Smooth muscle cell of the brain vasculature (primary cell): ENCODE measurements around the gene SNX20.
A peak's percentile ranks its signal among the peaks of the same experiment; 100 is the strongest.

Source experiments
- DNase-seq: peaks from one replicate; pipeline ENCODE4 v3.0.0-alpha.2; 2012; ENCODE audit warnings: low read depth, low spot score

The SNX20 gene

GRCh38 chr16:50680556-50680893 is 587 bp downstream of the SNX20 start:
- no peak for DNase-seq

- no peak for DNase-seq
Measured at GRCh38 chr16:50679676-50680555, 1.2 kb downstream of the SNX20 start.

GRCh38 chr16:50679266-50679665 is 1.8 kb downstream of the SNX20 start:
- no peak for DNase-seq

GRCh38 chr16:50678531-50678930 is 2.6 kb downstream of the SNX20 start:
- no peak for DNase-seq

GRCh38 chr16:50677351-50677750 is 3.8 kb downstream of the SNX20 start:
- no peak for DNase-seq

GRCh38 chr16:50676684-50677225 is 4.4 kb downstream of the SNX20 start:
- DNase-seq = no peak

GRCh38 chr16:50675686-50676610 is 5.2 kb downstream of the SNX20 start:
- no peak for DNase-seq

- no peak for DNase-seq
Measured at GRCh38 chr16:50674831-50675230, 6.3 kb downstream of the SNX20 start.

- no peak for DNase-seq
Measured at GRCh38 chr16:50673496-50674275, 7.4 kb downstream of the SNX20 start.

- no peak for DNase-seq
Measured at GRCh38 chr16:50671644-50672260, 9.4 kb downstream of the SNX20 start.

GRCh38 chr16:50670476-50670875 is 10.6 kb downstream of the SNX20 start:
- DNase-seq = no peak

- no peak for DNase-seq
Measured at GRCh38 chr16:50669741-50670140, 11.4 kb downstream of the SNX20 start.

GRCh38 chr16:50668368-50669008 is 12.6 kb downstream of the SNX20 start:
- no peak for DNase-seq

GRCh38 chr16:50667497-50668367 is 13.4 kb downstream of the SNX20 start:
- no peak for DNase-seq

- DNase-seq = no peak
Measured at GRCh38 chr16:50666658-50667496, 14.2 kb downstream of the SNX20 start.

GRCh38 chr16:50665128-50665878 is 15.8 kb downstream of the SNX20 start:
- DNase-seq = peak; percentile 49

GRCh38 chr16:50664270-50664669 is 16.8 kb downstream of the SNX20 start:
- DNase-seq = no peak
